Nephron progenitor cell (in vitro differentiated cells): ENCODE data around the gene DERA.

Experiments used
- DNase-seq: peaks from one replicate; pipeline ENCODE4 v3.0.0; 2021
- H3K27ac Mint-ChIP-seq: 2 replicates; pipeline ENCODE4 v1.8.0; 2021; ENCODE audit warnings: mild to moderate bottlenecking, moderate library complexity, mixed read lengths
- H3K27me3 Mint-ChIP-seq: 2 replicates; pipeline ENCODE4 v1.8.0; 2021; ENCODE audit warnings: mild to moderate bottlenecking, low read depth, mixed read lengths; ENCODE audit not compliant: poor library complexity
- H3K36me3 Mint-ChIP-seq: 2 replicates; pipeline ENCODE4 v1.8.0; 2021; ENCODE audit warnings: low read depth, mixed read lengths
- H3K4me1 Mint-ChIP-seq: 2 replicates; pipeline ENCODE4 v1.8.0; 2021; ENCODE audit warnings: mixed read lengths
- H3K4me3 Mint-ChIP-seq: 2 replicates; pipeline ENCODE4 v1.8.0; 2021; ENCODE audit warnings: mild to moderate bottlenecking, moderate library complexity, mixed read lengths
- H3K9me3 Mint-ChIP-seq: 2 replicates; pipeline ENCODE4 v1.8.0; 2021; ENCODE audit warnings: mild to moderate bottlenecking, moderate library complexity, mixed read lengths
- CTCF ChIP-seq: fragments of 200-600 bp; sonication (generic); IDR thresholded peaks from 2 replicates; pipeline ENCODE4 v1.5.0; 2021; ENCODE audit warnings: antibody characterized with exemption

DERA gene

GRCh38 chr12:15996254-15996653 lies 85.1 kb downstream of the DERA start:
- no peak overlapping the region for H3K27ac Mint-ChIP-seq
- H3K36me3 Mint-ChIP-seq = peaks cover 39% of the 10 kb centered on the region
- no peak for TF ChIP-seq CTCF
- H3K27me3 Mint-ChIP-seq = no peaks in the 10 kb centered on the region
- no peak for DNase-seq
- no peaks in the 10 kb centered on the region for H3K9me3 Mint-ChIP-seq
- H3K4me1 Mint-ChIP-seq = no peaks in the 10 kb centered on the region
- no peak overlapping the region for H3K4me3 Mint-ChIP-seq

GRCh38 chr12:15996948-15997347 lies 85.8 kb downstream of the DERA start:
- H3K9me3 Mint-ChIP-seq = no peaks in the 10 kb centered on the region
- peaks cover 32% of the 10 kb centered on the region for H3K36me3 Mint-ChIP-seq
- H3K27ac Mint-ChIP-seq = no peak overlapping the region
- DNase-seq = no peak
- TF ChIP-seq CTCF = no peak
- no peaks in the 10 kb centered on the region for H3K4me1 Mint-ChIP-seq
- no peak overlapping the region for H3K4me3 Mint-ChIP-seq
- no peaks in the 10 kb centered on the region for H3K27me3 Mint-ChIP-seq

- no peak for TF ChIP-seq CTCF
Observed at GRCh38 chr12:15997910-15998309, 86.8 kb downstream of the DERA start.

GRCh38 chr12:16002880-16003279 lies 91.7 kb downstream of the DERA start:
- TF ChIP-seq CTCF = no peak
- no peak for DNase-seq

More at GRCh38 chr12:15997910-15998309, 86.8 kb downstream of the DERA start:
- Mint-ChIP-seq H3K4me3 (no peak overlapping the region), H3K9me3 (no peaks in the 10 kb centered on the region), H3K27ac (no peak overlapping the region), H3K27me3 (no peaks in the 10 kb centered on the region), H3K36me3 (peaks cover 24% of the 10 kb centered on the region), H3K4me1 (no peaks in the 10 kb centered on the region)
- DNase-seq = no peak

GRCh38 chr12:16003460-16003859 lies 92.3 kb downstream of the DERA start:
- no peaks in the 10 kb centered on the region for H3K4me1 Mint-ChIP-seq
- TF ChIP-seq CTCF = no peak
- peaks cover 34% of the 10 kb centered on the region for H3K36me3 Mint-ChIP-seq
- no peaks in the 10 kb centered on the region for H3K9me3 Mint-ChIP-seq
- no peak overlapping the region for H3K4me3 Mint-ChIP-seq
- H3K27ac Mint-ChIP-seq = no peak overlapping the region
- H3K27me3 Mint-ChIP-seq = peaks cover 3% of the 10 kb centered on the region
- DNase-seq = no peak

More at GRCh38 chr12:16002880-16003279, 91.7 kb downstream of the DERA start:
- peaks cover 30% of the 10 kb centered on the region for H3K36me3 Mint-ChIP-seq
- H3K4me1 Mint-ChIP-seq = no peaks in the 10 kb centered on the region
- H3K27me3 Mint-ChIP-seq = peaks cover 3% of the 10 kb centered on the region
- no peaks in the 10 kb centered on the region for H3K9me3 Mint-ChIP-seq
- H3K4me3 Mint-ChIP-seq = no peak overlapping the region
- peak overlapping the region; percentile 10 for H3K27ac Mint-ChIP-seq

- Mint-ChIP-seq H3K36me3 (peaks cover 39% of the 10 kb centered on the region), H3K9me3 (no peaks in the 10 kb centered on the region), H3K4me3 (no peak overlapping the region), H3K27me3 (peaks cover 3% of the 10 kb centered on the region), H3K4me1 (no peaks in the 10 kb centered on the region), H3K27ac (peak overlapping the region; percentile 47)
- no peak for TF ChIP-seq CTCF
- no peak for DNase-seq
Observed at GRCh38 chr12:16006752-16007151, 95.6 kb downstream of the DERA start.
